ENCODE data around the gene NRARP.
"Not testable (repeated sequence)": the region's sequence is repeated elsewhere in the genome, so short reads cannot be mapped to it uniquely, and the experiment has no call there.

The NRARP gene

GRCh38 chr9:137302118-137302448 lies at the start of gene NRARP:
Gene NRARP (minus strand): TSS chr9:137302271. CDS start chr9:137301928, 343 bp downstream.
- peak; percentile 84 for DNase-seq

- no peak for DNase-seq
These were observed 48.9 kb upstream of the NRARP start for GRCh38 chr9:137350696-137351584.

GRCh38 chr9:137349471-137350033 lies 47.5 kb upstream of the NRARP start:
- DNase-seq: no peak

- no peak for DNase-seq
These were observed 46.8 kb upstream of the NRARP start for GRCh38 chr9:137348769-137349470.

GRCh38 chr9:137347928-137348327 lies 45.9 kb upstream of the NRARP start:
- no peak for DNase-seq

- DNase-seq: no peak
These were observed 40.4 kb upstream of the NRARP start for GRCh38 chr9:137342482-137342881.

- DNase-seq: no peak
These were observed 39.2 kb upstream of the NRARP start for GRCh38 chr9:137341227-137341626.

GRCh38 chr9:137339908-137340462 lies 37.9 kb upstream of the NRARP start:
- DNase-seq: not testable (repeated sequence)

GRCh38 chr9:137339045-137339907 lies 37.2 kb upstream of the NRARP start:
- DNase-seq: no peak

- no peak for DNase-seq
These were observed 34.7 kb upstream of the NRARP start for GRCh38 chr9:137336735-137337134.

- no peak for DNase-seq
These were observed 31.1 kb upstream of the NRARP start for GRCh38 chr9:137333016-137333671.

GRCh38 chr9:137331929-137332328 lies 29.9 kb upstream of the NRARP start:
- no peak for DNase-seq

- DNase-seq: no peak
These were observed 28.6 kb upstream of the NRARP start for GRCh38 chr9:137330689-137331088.

GRCh38 chr9:137329590-137329989 lies 27.5 kb upstream of the NRARP start:
- not testable (repeated sequence) for DNase-seq

- not testable (repeated sequence) for DNase-seq
These were observed 25.8 kb upstream of the NRARP start for GRCh38 chr9:137327641-137328550.

- no peak for DNase-seq
These were observed 24.5 kb upstream of the NRARP start for GRCh38 chr9:137326445-137327065.

- no peak for DNase-seq
These were observed 23.7 kb upstream of the NRARP start for GRCh38 chr9:137325799-137326198.

GRCh38 chr9:137325124-137325523 lies 23.1 kb upstream of the NRARP start:
- no peak for DNase-seq

GRCh38 chr9:137323531-137324331 lies 21.7 kb upstream of the NRARP start:
- no peak for DNase-seq

All from midbrain (tissue), 1 donor.